ENCODE results near the gene FCHSD1.
"Not testable (repeated sequence)": the region's sequence is repeated elsewhere in the genome, so short reads cannot be mapped to it uniquely, and the experiment has no call there.

The FCHSD1 gene

GRCh38 chr5:141615991-141616720 is 35.1 kb downstream of the FCHSD1 start:
- DNase-seq, result no peak

DNA sequence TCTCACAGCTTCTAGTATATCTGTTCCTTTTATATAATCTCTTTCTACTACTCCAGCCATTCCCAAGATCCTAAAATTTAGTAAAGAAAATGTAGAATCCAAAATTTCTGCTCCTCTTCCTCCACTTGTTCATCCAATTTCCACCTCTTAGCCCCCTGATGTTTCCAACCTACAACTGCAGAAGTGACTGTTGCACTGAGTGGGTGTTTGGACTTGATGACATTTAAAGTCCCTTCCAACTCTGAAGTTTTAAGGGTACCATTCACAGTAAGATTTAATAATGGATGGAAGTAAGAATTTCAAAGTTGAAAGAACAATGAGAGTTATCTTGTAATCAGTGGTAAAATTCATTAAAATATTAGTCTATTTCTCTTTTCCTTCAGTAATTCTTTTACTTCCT is 37.9 kb downstream of the FCHSD1 start:
- DNase-seq, result no peak

GRCh38 chr5:141611289-141611688 is 39.9 kb downstream of the FCHSD1 start:
- DNase-seq, result no peak

DNA sequence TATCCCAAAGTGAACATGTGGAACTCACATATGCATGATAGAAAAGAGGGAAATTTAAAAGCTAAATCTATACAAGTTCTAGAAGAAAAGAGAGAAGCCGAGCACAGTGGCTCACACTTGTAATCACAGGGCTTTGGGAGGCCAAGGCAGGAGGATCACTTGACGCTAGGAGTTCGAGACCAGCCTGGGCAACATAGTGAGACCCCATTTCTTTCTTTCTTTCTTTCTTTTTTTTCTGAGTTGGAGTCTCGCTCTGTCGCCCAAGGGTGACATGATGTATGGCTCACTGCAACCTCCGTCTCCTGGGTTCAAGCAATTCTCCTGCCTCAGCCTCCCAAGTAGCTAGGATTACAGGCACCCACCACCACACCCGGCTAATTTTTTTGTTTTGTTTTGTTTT is 41.3 kb downstream of the FCHSD1 start:
- DNase-seq, result not testable (repeated sequence)

DNA sequence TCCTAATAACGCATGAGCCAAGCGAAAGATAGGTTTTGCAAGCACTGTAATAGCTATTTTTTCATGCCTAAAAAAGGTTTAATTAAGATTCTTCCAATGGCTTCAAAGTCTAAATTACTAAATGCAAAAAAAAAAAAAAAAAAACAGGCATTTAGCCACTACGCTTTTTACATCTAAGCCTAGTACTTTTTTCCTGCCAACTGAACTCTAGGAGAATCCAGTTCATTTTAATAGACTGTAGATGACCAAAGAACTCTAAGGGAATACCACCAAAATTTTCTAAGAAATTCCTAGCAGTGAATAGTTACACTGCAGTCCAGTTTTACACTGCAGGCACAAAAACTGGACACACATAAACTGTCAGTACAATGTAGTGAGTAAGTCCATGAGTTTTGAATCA is 42.2 kb downstream of the FCHSD1 start:
- no peak for DNase-seq

- no peak for DNase-seq
These were observed 42.7 kb downstream of the FCHSD1 start for GRCh38 chr5:141608557-141608956.

GRCh38 chr5:141608046-141608445 is 43.2 kb downstream of the FCHSD1 start:
- DNase-seq, result no peak

- DNase-seq, result no peak
These were observed 45.5 kb downstream of the FCHSD1 start for GRCh38 chr5:141605523-141606277.

GRCh38 chr5:141603923-141604717 is 47.1 kb downstream of the FCHSD1 start:
- DNase-seq, result no peak

DNA sequence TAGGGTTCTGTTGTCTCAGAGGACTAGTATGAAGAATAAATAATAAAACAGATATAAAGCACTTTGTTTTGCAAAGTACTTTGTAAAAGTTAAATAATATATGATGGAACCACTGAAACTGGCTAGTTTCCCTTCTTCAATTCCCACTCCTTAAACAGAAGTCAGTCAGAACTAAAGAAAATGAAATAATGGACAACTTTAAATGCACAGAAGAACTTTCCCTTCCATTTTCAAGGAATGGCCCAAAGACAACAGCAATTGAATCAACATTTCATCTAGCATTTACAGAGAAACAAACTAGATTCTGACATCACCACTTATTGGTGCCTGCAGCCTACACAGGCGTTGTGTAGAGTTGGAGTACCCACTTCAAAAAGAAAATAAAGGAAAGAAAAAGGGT is 48.6 kb downstream of the FCHSD1 start:
- DNase-seq, result no peak

DNA sequence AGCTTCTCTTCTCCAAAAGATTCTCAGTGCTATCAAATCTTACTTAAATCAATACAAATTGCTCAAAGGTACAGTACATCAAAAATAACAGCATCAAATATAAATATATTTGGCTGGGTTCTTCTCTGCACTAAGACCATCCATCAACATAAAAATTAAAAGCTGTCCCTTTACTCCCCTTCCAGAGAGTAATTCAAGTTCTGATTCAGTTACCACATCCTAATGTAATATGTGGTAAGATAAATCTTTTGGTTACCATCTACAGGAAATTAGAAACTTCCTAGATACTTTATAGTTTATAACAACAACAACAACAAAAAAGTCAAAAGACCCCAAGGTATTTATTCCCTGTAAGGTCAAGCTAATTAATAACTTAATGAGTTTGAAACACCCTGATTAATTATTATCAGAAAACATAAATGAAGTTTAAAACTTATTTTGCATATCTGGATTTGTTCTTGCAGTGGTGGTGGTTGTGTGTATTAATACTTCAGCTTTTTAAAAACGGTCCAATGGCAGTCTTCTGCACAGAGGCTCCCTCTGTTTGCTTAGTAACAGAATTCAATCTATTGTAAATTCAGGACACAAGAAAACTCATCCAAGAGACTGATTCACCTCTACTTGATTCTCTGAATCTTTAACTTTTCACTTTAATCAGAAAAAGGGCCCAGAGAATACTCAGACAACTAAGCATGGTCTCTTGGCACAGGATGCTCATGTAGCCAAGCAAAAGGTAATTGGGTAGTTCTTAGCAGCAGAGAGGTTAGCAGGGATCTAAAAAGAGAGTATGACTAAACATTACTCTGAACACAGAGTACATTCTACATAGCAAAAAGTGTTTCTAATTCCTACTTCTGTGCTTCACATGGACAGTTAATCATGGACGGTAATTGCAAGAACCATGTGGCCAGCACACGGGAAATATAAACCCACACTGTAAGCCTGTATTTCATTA is 52.5 kb downstream of the FCHSD1 start:
- no peak for DNase-seq

- no peak for DNase-seq
These were observed 53.4 kb downstream of the FCHSD1 start for GRCh38 chr5:141597814-141598213.

DNA sequence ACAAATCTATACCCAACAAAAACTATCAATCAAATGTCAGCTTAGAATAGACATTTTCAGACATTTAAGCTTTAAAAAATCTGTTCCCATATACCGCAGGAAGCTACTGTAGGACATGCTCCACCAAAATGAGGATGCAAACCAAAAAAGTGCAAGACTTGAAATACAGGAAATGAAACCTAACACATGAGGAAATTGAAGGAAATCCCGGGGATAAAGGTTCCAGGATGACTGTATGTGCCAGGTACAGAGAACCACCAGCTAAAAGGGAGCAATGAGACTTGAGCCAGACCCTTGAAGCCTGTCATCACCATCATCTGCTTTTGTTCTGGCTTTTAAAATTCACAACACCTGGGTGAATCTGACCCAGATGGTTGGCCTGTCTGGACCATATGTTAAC is 53.8 kb downstream of the FCHSD1 start:
- DNase-seq, result no peak

GRCh38 chr5:141596867-141597266 is 54.4 kb downstream of the FCHSD1 start:
- DNase-seq, result no peak

DNA sequence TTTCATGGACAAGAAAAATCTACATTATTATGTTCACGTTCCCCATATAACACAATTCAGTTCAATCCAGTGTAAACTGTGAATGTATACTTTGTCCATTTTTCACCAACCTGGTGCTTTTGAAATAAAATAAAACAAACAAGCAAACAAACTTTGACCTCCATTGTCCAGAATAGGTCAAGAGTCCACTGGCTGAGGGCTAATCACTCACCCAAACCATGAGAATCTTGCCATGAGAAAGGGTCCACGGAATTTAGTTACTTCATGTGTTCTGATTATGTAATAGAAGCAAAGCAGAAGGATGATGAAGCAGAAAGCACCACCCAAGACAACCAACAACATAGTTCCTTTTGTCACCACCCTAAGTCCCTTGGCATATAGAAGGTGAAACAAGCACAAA is 61.1 kb downstream of the FCHSD1 start:
- no peak for DNase-seq
